Stimulated activated naive CD8-positive, alpha-beta T cell treated with anti-CD3 and anti-CD28 coated beads, Interleukin-15, Interleukin-2, amounts not matched to agents 100 U/mL and 50 U/mL, for 24 hours (primary cell): ENCODE data around the gene IL17RC.
A peak's percentile ranks its signal among the peaks of the same experiment; 100 is the strongest.
"Not testable (repeated sequence)": the region's sequence is repeated elsewhere in the genome, so short reads cannot be mapped to it uniquely, and the experiment has no call there.

Source experiments
- ATAC-seq: fragments of 150-1000 bp; cut with Tn5 transposase; one replicate; pipeline ENCODE4 v1.10.0; 2021
- DNase-seq: peaks from one replicate; pipeline ENCODE4 v3.0.0; 2021

The IL17RC gene

GRCh38 chr3:9915254-9916141, 1.4 kb upstream of the IL17RC start:
- ATAC-seq (peak; percentile 26), DNase-seq (peak; percentile 58)

GRCh38 chr3:9916346-9916733, 558 bp upstream of the IL17RC start:
- DNase-seq (no peak), ATAC-seq (no peak)

DNA sequence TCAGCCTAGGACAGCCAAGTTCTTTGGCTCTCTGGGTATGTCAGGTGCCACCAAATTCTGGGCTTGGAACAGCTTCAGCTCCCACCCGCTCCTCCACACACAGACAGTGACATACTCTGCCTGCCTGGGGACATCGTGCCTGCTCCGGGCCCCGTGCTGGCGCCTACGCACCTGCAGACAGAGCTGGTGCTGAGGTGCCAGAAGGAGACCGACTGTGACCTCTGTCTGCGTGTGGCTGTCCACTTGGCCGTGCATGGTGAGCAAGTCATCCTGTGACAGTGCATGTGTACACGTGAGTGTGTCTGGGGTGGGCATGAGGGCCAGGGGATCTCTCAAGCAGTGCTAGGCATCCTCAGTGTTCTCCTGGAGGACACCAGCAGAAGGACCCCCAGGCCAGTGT, 922 bp downstream of the IL17RC start:
- DNase-seq: no peak
- no peak for ATAC-seq

DNA sequence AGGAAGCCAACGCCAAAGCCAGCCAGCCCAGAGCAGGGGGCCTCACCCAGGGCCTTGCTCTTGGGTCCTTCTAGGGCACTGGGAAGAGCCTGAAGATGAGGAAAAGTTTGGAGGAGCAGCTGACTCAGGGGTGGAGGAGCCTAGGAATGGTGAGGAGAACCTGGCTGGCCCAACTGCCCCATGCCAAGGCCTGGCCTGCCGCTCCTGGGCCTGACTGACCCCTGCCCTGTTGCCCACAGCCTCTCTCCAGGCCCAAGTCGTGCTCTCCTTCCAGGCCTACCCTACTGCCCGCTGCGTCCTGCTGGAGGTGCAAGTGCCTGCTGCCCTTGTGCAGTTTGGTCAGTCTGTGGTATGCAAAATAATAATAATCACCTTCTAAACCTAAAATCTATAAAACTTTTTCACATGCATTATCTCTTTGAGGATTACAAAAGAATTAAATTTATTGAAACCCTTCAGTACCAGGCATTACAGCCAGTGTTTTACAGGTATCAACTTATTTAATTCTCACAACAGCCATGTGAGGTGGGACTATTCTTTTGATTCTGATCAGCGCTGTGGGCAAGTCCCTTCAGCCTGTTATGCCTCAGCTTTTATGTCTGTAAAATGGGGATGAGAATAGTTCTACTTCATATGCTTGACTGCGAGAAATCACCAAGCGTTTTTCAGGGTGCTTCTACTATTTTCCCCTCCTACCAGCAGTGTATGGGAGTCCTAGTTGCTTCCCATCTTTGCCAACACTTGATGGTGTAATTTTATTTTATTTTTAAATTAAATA, 1.6 kb downstream of the IL17RC start:
- no peak for DNase-seq
- no peak for ATAC-seq

GRCh38 chr3:9928158-9928557, 11.3 kb downstream of the IL17RC start:
- DNase-seq (no peak), ATAC-seq (no peak)

DNA sequence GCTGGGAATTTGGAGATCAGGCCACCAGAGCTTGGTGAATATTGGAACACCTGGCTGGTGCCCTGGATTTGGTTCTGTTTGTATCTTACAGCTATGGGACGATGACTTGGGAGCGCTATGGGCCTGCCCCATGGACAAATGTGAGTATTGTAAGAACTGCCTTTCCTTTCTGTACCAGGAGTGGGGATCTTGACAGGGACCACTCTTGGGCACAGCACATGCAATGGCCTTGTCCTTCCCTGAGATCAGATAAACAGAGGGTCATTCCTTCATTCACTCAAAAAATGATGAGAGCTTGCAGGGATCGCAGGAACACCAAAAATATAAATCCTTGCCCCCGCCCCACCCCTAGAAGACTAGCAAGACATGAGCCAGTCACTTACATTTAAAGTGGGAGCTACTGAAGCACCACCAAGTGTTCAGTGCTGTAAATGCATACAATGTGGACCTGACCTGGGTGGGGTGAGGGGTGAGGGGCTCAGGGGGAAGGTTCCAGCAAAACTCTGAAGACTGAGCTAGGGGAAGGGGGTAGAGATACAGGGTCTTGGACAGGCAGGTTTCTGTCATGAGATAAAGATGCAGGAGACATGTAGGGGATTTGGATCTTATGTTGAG, 14.0 kb downstream of the IL17RC start:
- DNase-seq: peak; percentile 23
- ATAC-seq: no peak

GRCh38 chr3:9932535-9932842, 15.6 kb downstream of the IL17RC start:
- ATAC-seq (no peak), DNase-seq (no peak)

- ATAC-seq: peak; percentile 88
Measured at GRCh38 chr3:9932843-9933560, 16.1 kb downstream of the IL17RC start.

DNA sequence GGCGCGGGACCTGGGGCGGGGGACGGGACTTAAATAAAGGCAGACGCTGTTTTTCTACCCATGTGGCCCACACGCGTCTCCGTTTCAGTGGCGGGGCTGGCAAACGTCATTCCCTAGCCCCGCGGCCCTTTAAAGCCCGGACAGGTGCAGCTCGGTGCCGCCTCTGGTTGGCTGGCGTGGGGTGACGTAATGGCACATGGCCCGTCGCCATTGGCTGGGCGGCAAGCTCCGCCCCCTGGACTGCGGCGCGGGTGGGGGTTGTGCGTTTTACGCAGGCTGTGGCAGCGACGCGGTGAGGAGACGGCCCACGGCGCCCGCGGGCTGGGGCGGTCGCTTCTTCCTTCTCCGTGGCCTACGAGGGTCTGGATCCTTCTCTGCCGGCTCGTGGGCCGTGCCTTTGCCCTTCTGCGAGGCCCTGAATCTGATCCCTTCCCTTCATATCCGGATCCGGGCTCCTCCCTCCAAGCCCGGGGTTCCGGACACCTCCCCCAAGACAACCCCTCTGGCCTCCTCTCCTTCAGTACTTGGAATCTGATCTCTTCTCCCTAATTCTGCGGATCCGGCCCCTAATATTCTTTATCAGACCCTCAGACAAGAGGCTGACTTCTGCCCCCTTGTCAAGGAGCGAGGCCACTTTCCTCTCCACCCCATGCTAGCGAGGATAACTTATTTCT, 16.8 kb downstream of the IL17RC start, which contains the start of gene CRELD1:
TSS of gene CRELD1 (plus strand) at position 274 of the 674 bp plus-strand sequence. CDS start 605 bp downstream, outside the sequence.
- DNase-seq: peak; percentile 97
- ATAC-seq: peak; percentile 85

More at GRCh38 chr3:9932843-9933560, 16.1 kb downstream of the IL17RC start:
- peak; percentile 92 for DNase-seq

GRCh38 chr3:9934235-9934621, 17.3 kb downstream of the IL17RC start:
- DNase-seq: peak; percentile 22
- ATAC-seq: no peak

DNA sequence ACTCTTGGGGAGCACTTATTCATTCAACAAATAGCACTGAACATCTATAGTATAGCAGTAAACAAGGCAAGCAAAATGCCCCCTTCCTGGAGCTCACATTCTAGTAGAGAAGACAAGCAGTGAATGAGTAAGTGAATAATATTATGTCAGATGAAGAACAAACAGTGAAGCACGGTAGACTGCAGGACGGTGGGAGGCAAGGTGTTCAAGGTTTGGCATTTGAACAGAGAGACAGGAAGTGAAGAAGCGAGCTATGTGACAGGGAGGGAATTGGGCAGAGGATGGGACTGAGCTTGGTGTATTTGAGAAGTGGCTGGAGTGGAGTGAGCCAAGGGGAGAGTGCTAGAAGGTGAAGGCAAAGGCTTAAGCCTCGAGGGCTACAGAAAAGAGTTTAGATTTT, 18.1 kb downstream of the IL17RC start:
- ATAC-seq (no peak), DNase-seq (no peak)

DNA sequence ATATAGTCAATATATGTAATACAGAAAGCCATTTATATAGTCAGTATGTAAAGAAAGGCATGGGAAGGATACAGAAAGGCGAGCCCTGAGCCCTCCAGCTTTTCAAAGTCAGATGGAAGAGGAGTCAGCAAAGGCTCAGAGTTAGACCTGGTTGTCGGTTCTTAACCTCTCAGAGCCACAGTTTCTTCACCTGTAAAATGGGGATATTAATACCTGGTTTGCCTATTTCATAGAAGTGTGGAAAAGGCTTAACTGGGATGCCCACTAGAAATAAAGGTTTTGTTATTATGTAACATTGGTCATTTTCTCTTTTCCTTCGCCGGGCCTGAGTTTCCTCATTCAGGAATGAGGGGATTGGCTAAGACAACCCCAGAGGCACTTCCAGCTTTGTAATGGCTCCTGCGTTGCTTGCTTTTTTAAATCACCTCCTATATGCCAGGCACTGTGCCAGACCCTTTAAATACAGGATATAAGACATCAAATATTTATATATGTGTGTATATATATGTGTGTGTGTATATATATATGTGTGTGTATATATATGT, 19.1 kb downstream of the IL17RC start:
- no peak for DNase-seq

GRCh38 chr3:9937486-9938238, 20.8 kb downstream of the IL17RC start:
- ATAC-seq: no peak
- DNase-seq: no peak

More for the DNA sequence above, 19.1 kb downstream of the IL17RC start:
- no peak for ATAC-seq

- no peak for ATAC-seq
- DNase-seq: no peak
Measured at GRCh38 chr3:9938966-9939365, 22.1 kb downstream of the IL17RC start.

DNA sequence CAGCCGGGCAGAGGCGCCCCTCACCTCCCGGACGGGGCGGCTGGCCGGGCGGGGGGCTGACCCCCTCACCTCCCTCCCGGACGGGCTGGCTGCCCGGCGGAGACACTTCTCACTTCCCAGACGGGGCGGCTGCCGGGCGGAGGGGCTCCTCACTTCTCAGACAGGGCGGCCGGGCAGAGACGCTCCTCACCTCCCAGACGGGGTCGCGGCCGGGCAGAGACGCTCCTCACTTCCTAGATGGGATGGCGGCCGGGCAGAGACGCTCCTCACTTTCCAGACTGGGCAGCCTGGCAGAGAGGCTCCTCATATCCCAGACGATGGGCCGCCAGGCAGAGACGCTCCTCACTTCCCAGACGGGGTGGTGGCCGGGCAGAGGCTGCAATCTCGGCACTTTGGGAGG, 23.0 kb downstream of the IL17RC start:
- not testable (repeated sequence) for DNase-seq, ATAC-seq

- ATAC-seq (no peak), DNase-seq (no peak)
Measured at GRCh38 chr3:9940746-9941145, 23.8 kb downstream of the IL17RC start.

GRCh38 chr3:9942164-9942563, 25.3 kb downstream of the IL17RC start:
- DNase-seq (no peak), ATAC-seq (no peak)

DNA sequence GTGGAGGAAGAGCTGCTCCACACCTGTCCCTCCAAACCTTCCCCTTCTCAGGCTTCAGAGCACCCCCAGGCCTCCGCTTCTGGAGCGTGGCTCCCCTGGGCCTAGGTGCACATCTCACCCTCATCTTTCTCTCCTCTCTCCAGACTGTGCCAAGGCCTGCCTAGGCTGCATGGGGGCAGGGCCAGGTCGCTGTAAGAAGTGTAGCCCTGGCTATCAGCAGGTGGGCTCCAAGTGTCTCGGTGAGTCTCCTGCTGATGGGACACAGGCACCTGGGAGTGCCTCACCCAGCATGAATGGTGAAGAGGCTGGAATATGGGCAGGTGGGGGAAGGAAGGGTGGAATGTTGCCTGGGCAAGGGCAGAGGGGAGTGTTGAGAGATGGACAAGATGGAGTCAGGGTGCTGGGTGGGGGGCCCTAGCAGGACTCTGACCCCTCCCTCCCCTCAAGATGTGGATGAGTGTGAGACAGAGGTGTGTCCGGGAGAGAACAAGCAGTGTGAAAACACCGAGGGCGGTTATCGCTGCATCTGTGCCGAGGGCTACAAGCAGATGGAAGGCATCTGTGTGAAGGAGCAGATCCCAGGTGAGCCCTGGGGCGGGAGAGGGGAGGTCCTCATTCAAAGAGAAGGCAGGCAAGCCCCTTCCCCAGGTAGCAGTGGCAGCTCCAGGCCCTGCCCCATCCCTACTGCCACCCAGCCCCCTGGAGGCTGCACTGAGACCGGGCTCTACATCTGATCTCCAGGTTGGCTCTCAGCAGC, 26.2 kb downstream of the IL17RC start:
- DNase-seq: no peak
- ATAC-seq: no peak

GRCh38 chr3:9944271-9944670, 27.4 kb downstream of the IL17RC start:
- DNase-seq: no peak
- no peak for ATAC-seq

DNA sequence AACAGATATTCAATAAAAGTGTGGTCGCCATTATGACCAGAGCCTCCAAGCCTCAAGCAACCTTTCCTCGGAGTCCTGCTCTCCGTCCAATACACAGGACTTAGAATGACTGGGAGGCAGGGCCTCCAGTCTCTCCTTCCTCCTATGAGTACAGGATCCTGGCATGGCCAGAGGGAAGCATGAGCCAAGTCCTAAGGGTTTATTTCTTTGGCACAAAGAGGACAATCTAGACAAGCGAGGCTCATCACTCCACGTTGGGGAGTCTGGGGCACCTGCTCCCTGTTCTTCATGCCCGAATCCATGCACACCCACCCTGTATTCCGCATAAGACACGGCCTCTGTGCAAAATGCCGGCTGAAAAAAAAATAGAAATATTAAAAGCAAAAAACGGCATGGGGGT, 28.5 kb downstream of the IL17RC start:
- DNase-seq (no peak), ATAC-seq (no peak)
